ENCODE results near the gene NTN1.
A peak's percentile ranks its signal among the peaks of the same experiment; 100 is the strongest.
"Not testable (repeated sequence)": the region's sequence is repeated elsewhere in the genome, so short reads cannot be mapped to it uniquely, and the experiment has no call there.

The NTN1 gene

GRCh38 chr17:9244066-9245052, 223.0 kb downstream of the NTN1 start:
- peaks cover 10% of the 10 kb centered on the region for H3K4me1 Mint-ChIP-seq
- ATAC-seq, result no peak
- no peak for DNase-seq
- no peaks in the 10 kb centered on the region for H3K9me3 Mint-ChIP-seq
- H3K4me3 Mint-ChIP-seq, result no peak overlapping the region
- no peaks in the 10 kb centered on the region for H3K27me3 Mint-ChIP-seq
- H3K36me3 Mint-ChIP-seq (ENCODE audit: low read depth), result no peaks in the 10 kb centered on the region
- H3K27ac Mint-ChIP-seq, result no peak overlapping the region

GRCh38 chr17:9247401-9247938, 226.2 kb downstream of the NTN1 start:
- no peak overlapping the region for H3K27ac Mint-ChIP-seq
- H3K4me3 Mint-ChIP-seq, result no peak overlapping the region
- no peaks in the 10 kb centered on the region for H3K9me3 Mint-ChIP-seq
- no peaks in the 10 kb centered on the region for H3K27me3 Mint-ChIP-seq
- H3K36me3 Mint-ChIP-seq (ENCODE audit: low read depth), result no peaks in the 10 kb centered on the region
- H3K4me1 Mint-ChIP-seq, result peaks cover 8% of the 10 kb centered on the region
- DNase-seq (no peak), ATAC-seq (no peak)

GRCh38 chr17:9249245-9249953, 228.1 kb downstream of the NTN1 start:
- peaks cover 20% of the 10 kb centered on the region for H3K4me1 Mint-ChIP-seq
- no peak overlapping the region for H3K4me3 Mint-ChIP-seq
- H3K27ac Mint-ChIP-seq, result no peak overlapping the region
- no peaks in the 10 kb centered on the region for H3K9me3 Mint-ChIP-seq
- DNase-seq (no peak), ATAC-seq (no peak)
- no peaks in the 10 kb centered on the region for H3K36me3 Mint-ChIP-seq (ENCODE audit: low read depth)
- no peaks in the 10 kb centered on the region for H3K27me3 Mint-ChIP-seq

- ATAC-seq, result no peak
- H3K9me3 Mint-ChIP-seq, result no peaks in the 10 kb centered on the region
- no peak for DNase-seq
- no peak overlapping the region for H3K4me3 Mint-ChIP-seq
- H3K36me3 Mint-ChIP-seq (ENCODE audit: low read depth), result no peaks in the 10 kb centered on the region
- no peaks in the 10 kb centered on the region for H3K27me3 Mint-ChIP-seq
- no peak overlapping the region for H3K27ac Mint-ChIP-seq
- H3K4me1 Mint-ChIP-seq, result peaks cover 30% of the 10 kb centered on the region
Measured at GRCh38 chr17:9251273-9251672, 230.0 kb downstream of the NTN1 start.

- Mint-ChIP-seq H3K36me3 (ENCODE audit: low read depth) (no peaks in the 10 kb centered on the region), H3K9me3 (no peaks in the 10 kb centered on the region), H3K4me1 (peaks cover 48% of the 10 kb centered on the region), H3K27me3 (no peaks in the 10 kb centered on the region), H3K27ac (no peak overlapping the region), H3K4me3 (no peak overlapping the region)
- ATAC-seq, result no peak
- no peak for DNase-seq
Measured at GRCh38 chr17:9253308-9253707, 232.0 kb downstream of the NTN1 start.

GRCh38 chr17:9254841-9255240, 233.5 kb downstream of the NTN1 start:
- H3K27ac Mint-ChIP-seq, result no peak overlapping the region
- ATAC-seq (no peak), DNase-seq (no peak)
- H3K4me3 Mint-ChIP-seq, result no peak overlapping the region
- no peaks in the 10 kb centered on the region for H3K9me3 Mint-ChIP-seq
- H3K4me1 Mint-ChIP-seq, result peaks cover 55% of the 10 kb centered on the region
- no peaks in the 10 kb centered on the region for H3K27me3 Mint-ChIP-seq
- no peaks in the 10 kb centered on the region for H3K36me3 Mint-ChIP-seq (ENCODE audit: low read depth)

- H3K27me3 Mint-ChIP-seq, result no peaks in the 10 kb centered on the region
- no peaks in the 10 kb centered on the region for H3K36me3 Mint-ChIP-seq (ENCODE audit: low read depth)
- H3K4me3 Mint-ChIP-seq, result no peak overlapping the region
- ATAC-seq, result no peak
- peaks cover 55% of the 10 kb centered on the region for H3K4me1 Mint-ChIP-seq
- no peak overlapping the region for H3K27ac Mint-ChIP-seq
- no peaks in the 10 kb centered on the region for H3K9me3 Mint-ChIP-seq
- DNase-seq, result no peak
Measured at GRCh38 chr17:9255833-9256232, 234.5 kb downstream of the NTN1 start.

GRCh38 chr17:9256361-9256750, 235.0 kb downstream of the NTN1 start:
- Mint-ChIP-seq H3K36me3 (ENCODE audit: low read depth) (no peaks in the 10 kb centered on the region), H3K4me3 (no peak overlapping the region), H3K4me1 (peaks cover 52% of the 10 kb centered on the region), H3K27ac (peak overlapping the region; percentile 45), H3K9me3 (no peaks in the 10 kb centered on the region), H3K27me3 (no peaks in the 10 kb centered on the region)
- DNase-seq (no peak), ATAC-seq (no peak)

GRCh38 chr17:9256751-9257629, 235.7 kb downstream of the NTN1 start:
- no peak for DNase-seq
- ATAC-seq, result peak; percentile 17
- Mint-ChIP-seq H3K9me3 (no peaks in the 10 kb centered on the region), H3K27me3 (no peaks in the 10 kb centered on the region), H3K36me3 (ENCODE audit: low read depth) (peaks cover 1% of the 10 kb centered on the region), H3K4me3 (no peak overlapping the region), H3K4me1 (peaks cover 49% of the 10 kb centered on the region), H3K27ac (peak overlapping the region; percentile 45)

- H3K4me3 Mint-ChIP-seq; ATAC-seq; DNase-seq; H3K36me3 Mint-ChIP-seq (ENCODE audit: low read depth); H3K9me3 Mint-ChIP-seq; H3K27ac Mint-ChIP-seq; H3K27me3 Mint-ChIP-seq: not testable (repeated sequence)
- H3K4me1 Mint-ChIP-seq, result peaks cover 45% of the 10 kb centered on the region
Measured at GRCh38 chr17:9257630-9257965, 236.3 kb downstream of the NTN1 start.

GRCh38 chr17:9258115-9259015, 237.1 kb downstream of the NTN1 start:
- peak; percentile 23 for DNase-seq
- no peaks in the 10 kb centered on the region for H3K27me3 Mint-ChIP-seq
- H3K36me3 Mint-ChIP-seq (ENCODE audit: low read depth), result peaks cover 1% of the 10 kb centered on the region
- H3K27ac Mint-ChIP-seq, result peak overlapping the region; percentile 61
- no peak overlapping the region for H3K4me3 Mint-ChIP-seq
- ATAC-seq, result peak; percentile 85
- peaks cover 38% of the 10 kb centered on the region for H3K4me1 Mint-ChIP-seq
- no peaks in the 10 kb centered on the region for H3K9me3 Mint-ChIP-seq

- Mint-ChIP-seq H3K9me3 (no peaks in the 10 kb centered on the region), H3K4me1 (peaks cover 34% of the 10 kb centered on the region), H3K27me3 (no peaks in the 10 kb centered on the region), H3K36me3 (ENCODE audit: low read depth) (peaks cover 1% of the 10 kb centered on the region), H3K27ac (no peak overlapping the region), H3K4me3 (no peak overlapping the region)
- DNase-seq (no peak), ATAC-seq (no peak)
Measured at GRCh38 chr17:9259419-9259818, 238.1 kb downstream of the NTN1 start.

- no peaks in the 10 kb centered on the region for H3K27me3 Mint-ChIP-seq
- no peaks in the 10 kb centered on the region for H3K9me3 Mint-ChIP-seq
- H3K4me1 Mint-ChIP-seq, result peaks cover 24% of the 10 kb centered on the region
- ATAC-seq (no peak), DNase-seq (no peak)
- no peak overlapping the region for H3K27ac Mint-ChIP-seq
- no peak overlapping the region for H3K4me3 Mint-ChIP-seq
- peaks cover 1% of the 10 kb centered on the region for H3K36me3 Mint-ChIP-seq (ENCODE audit: low read depth)
Measured at GRCh38 chr17:9261081-9262012, 240.0 kb downstream of the NTN1 start.

Data from activated naive CD8-positive, alpha-beta T cell treated with anti-CD3 and anti-CD28 coated beads, Interleukin-2, amount 50 U/mL, for 24 hours (primary cell).